WTC11 (cell line): ENCODE data around the gene CCDC9. TPM values are rescaled to one million over a fixed set of nuclear protein-coding genes. Genes with fewer than 3 reads are reported as not detected.

Source experiments
- ATF1 ChIP-seq: sonication (generic); formaldehyde crosslinking; IDR thresholded peaks from 2 replicates; pipeline ENCODE4 v1.8.1; 2023; ENCODE audit warnings: mild to moderate bottlenecking, moderate library complexity, missing genetic modification reagents
- EMX1 ChIP-seq: fragments of 250-450 bp; sonication (Bioruptor Pico); IDR thresholded peaks from 2 replicates; pipeline ENCODE4 v1.8.0; 2021; ENCODE audit warnings: mild to moderate bottlenecking
- JUN ChIP-seq: sonication (generic); formaldehyde crosslinking; IDR thresholded peaks from 2 replicates; pipeline ENCODE4 v1.8.0; 2023; ENCODE audit warnings: mild to moderate bottlenecking, missing genetic modification reagents
- NFE2L1 ChIP-seq: sonication (generic); formaldehyde crosslinking; IDR thresholded peaks from 2 replicates; pipeline ENCODE4 v1.8.1; 2023; ENCODE audit warnings: missing genetic modification reagents
- RELA ChIP-seq: sonication (generic); formaldehyde crosslinking; IDR thresholded peaks from 2 replicates; pipeline ENCODE4 v1.8.1; 2022; ENCODE audit warnings: missing genetic modification reagents, mild to moderate bottlenecking, borderline replicate concordance
- SMAD3 ChIP-seq: sonication (generic); formaldehyde crosslinking; IDR thresholded peaks from 2 replicates; pipeline ENCODE4 v1.8.0; 2022; ENCODE audit warnings: missing genetic modification reagents, mild to moderate bottlenecking, borderline replicate concordance
- SMAD4 ChIP-seq: sonication (generic); formaldehyde crosslinking; IDR thresholded peaks from 2 replicates; pipeline ENCODE4 v1.8.0; 2022; ENCODE audit warnings: mild to moderate bottlenecking, missing genetic modification reagents
- ZNF219 ChIP-seq: sonication (generic); formaldehyde crosslinking; IDR thresholded peaks from 2 replicates; pipeline ENCODE4 v1.8.0; 2023; ENCODE audit warnings: missing genetic modification reagents, mild to moderate bottlenecking, borderline replicate concordance
- ZNF232 ChIP-seq: sonication (generic); formaldehyde crosslinking; IDR thresholded peaks from 2 replicates; pipeline ENCODE4 v1.8.0; 2022; ENCODE audit warnings: mild to moderate bottlenecking, missing genetic modification reagents
- ZNF396 ChIP-seq: fragments of 250-450 bp; sonication (Bioruptor Pico); IDR thresholded peaks from 2 replicates; pipeline ENCODE4 v1.8.0; 2021; ENCODE audit warnings: mild to moderate bottlenecking, moderate library complexity, borderline replicate concordance
- ZNF423 ChIP-seq: fragments of 250-450 bp; sonication (Bioruptor Pico); IDR thresholded peaks from 2 replicates; pipeline ENCODE4 v2.1.2; 2022; ENCODE audit warnings: mild to moderate bottlenecking, moderate library complexity
- total RNA-seq: library from RNA; stranded (reverse); gene quantifications from 3 replicates; pipeline ENCODE4 v1.2.3, GENCODE V29; 2021
- TF ChIP-seq, protein P1 (sequence below): sonication (generic); formaldehyde crosslinking; IDR thresholded peaks from 2 replicates; pipeline ENCODE4 v1.8.1; 2022; ENCODE audit warnings: mild to moderate bottlenecking, moderate library complexity, missing genetic modification reagents
- TF ChIP-seq, protein P2 (sequence below): sonication (generic); formaldehyde crosslinking; IDR thresholded peaks from 2 replicates; pipeline ENCODE4 v1.8.1; 2023; ENCODE audit warnings: mild to moderate bottlenecking, missing genetic modification reagents, borderline replicate concordance
- TF ChIP-seq, protein P3 (sequence below): fragments of 250-450 bp; sonication (Bioruptor Pico); IDR thresholded peaks from 2 replicates; pipeline ENCODE4 v1.9.0; 2021; ENCODE audit warnings: moderate library complexity, mild to moderate bottlenecking, inconsistent platforms, borderline replicate concordance
- TF ChIP-seq, protein P4 (sequence below): sonication (generic); formaldehyde crosslinking; IDR thresholded peaks from 2 replicates; pipeline ENCODE4 v1.8.0; 2022; ENCODE audit warnings: mild to moderate bottlenecking, missing genetic modification reagents
- TF ChIP-seq, protein P5 (sequence below): sonication (generic); formaldehyde crosslinking; IDR thresholded peaks from 2 replicates; pipeline ENCODE4 v1.8.1; 2023; ENCODE audit warnings: mild to moderate bottlenecking, missing genetic modification reagents, moderate library complexity
- TF ChIP-seq, protein P6 (sequence below): sonication (generic); formaldehyde crosslinking; IDR thresholded peaks from 2 replicates; pipeline ENCODE4 v1.8.0; 2023; ENCODE audit warnings: mild to moderate bottlenecking, missing genetic modification reagents
- TF ChIP-seq, protein P7 (sequence below): fragments of 250-450 bp; sonication (Bioruptor Pico); IDR thresholded peaks from 2 replicates; pipeline ENCODE4 v1.9.0; 2021; ENCODE audit warnings: mild to moderate bottlenecking, borderline replicate concordance

The CCDC9 gene
- total RNA-seq, 1 experiment from 2014 or later = 37.7 TPM

DNA sequence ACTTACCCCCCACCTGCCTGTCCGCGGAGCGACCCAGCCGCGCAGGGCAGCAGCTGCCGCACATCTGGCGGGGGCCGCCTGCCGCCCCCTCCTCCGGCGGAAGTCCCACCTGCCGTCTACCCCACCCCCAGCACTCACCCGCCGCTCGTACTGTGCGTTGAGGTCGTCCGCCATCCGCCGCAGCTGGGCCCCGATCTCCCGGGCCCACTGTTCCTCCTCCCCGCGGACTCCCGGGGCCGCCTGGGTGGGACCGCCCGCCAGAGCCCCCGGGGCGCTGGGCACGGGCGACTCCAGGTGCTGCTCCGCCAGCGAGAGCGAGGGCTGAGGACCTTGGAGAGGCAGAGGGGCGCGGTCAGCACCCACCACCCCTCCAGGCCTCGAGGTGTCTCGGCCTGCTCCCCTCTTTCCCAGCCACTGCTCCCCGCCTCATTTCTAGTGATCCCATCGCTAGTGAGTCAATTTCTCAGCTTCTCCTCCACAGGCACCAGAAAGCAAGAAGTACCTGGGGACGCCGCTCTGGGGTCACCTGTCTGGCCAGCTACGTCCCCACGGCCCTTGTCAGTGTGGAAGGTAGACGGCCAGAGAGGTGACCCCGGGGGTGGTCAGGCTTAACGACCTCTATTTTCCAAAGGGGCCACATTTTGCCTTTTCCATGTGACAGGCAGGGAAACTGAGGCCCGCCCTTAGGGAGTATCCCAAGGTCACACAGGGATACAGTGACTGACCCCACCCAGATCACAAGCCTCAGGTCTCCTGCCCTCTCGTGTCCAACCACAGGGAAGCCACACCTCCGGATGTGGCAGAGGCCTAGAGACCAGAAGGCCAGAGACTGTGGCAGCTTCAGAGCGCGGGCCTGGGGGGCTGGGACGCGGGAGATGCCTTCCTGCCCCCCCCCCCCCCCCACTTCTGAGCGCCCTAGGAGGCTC, 29.6 kb upstream of the CCDC9 start (continued):
- TF ChIP-seq, protein P1, sequence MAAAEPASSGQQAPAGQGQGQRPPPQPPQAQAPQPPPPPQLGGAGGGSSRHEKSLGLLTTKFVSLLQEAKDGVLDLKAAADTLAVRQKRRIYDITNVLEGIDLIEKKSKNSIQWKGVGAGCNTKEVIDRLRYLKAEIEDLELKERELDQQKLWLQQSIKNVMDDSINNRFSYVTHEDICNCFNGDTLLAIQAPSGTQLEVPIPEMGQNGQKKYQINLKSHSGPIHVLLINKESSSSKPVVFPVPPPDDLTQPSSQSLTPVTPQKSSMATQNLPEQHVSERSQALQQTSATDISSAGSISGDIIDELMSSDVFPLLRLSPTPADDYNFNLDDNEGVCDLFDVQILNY = peak; percentile 40; the same call in 1 of the 2 replicates
- TF ChIP-seq ZNF423 (CRISPR knock-in tag) (0 out of 2 replicates have a peak, but pooled peaks have one; percentile 21), NFE2L1 (CRISPR knock-in tag) (no peak), ZNF232 (CRISPR knock-in tag) (0 out of 2 replicates have a peak, but pooled peaks have one; percentile 25), RELA (CRISPR knock-in tag) (no peak), ZNF219 (CRISPR knock-in tag) (no peak), EMX1 (CRISPR knock-in tag) (0 out of 2 replicates have a peak, but pooled peaks have one; percentile 37), SMAD3 (CRISPR knock-in tag) (no peak), ZNF396 (CRISPR knock-in tag) (no peak), ATF1 (CRISPR knock-in tag) (no peak), JUN (CRISPR knock-in tag) (peak; percentile 0; the same call in 1 of the 2 replicates), SMAD4 (no peak; the same call in 1 of the 2 replicates)
- TF ChIP-seq, protein P2, sequence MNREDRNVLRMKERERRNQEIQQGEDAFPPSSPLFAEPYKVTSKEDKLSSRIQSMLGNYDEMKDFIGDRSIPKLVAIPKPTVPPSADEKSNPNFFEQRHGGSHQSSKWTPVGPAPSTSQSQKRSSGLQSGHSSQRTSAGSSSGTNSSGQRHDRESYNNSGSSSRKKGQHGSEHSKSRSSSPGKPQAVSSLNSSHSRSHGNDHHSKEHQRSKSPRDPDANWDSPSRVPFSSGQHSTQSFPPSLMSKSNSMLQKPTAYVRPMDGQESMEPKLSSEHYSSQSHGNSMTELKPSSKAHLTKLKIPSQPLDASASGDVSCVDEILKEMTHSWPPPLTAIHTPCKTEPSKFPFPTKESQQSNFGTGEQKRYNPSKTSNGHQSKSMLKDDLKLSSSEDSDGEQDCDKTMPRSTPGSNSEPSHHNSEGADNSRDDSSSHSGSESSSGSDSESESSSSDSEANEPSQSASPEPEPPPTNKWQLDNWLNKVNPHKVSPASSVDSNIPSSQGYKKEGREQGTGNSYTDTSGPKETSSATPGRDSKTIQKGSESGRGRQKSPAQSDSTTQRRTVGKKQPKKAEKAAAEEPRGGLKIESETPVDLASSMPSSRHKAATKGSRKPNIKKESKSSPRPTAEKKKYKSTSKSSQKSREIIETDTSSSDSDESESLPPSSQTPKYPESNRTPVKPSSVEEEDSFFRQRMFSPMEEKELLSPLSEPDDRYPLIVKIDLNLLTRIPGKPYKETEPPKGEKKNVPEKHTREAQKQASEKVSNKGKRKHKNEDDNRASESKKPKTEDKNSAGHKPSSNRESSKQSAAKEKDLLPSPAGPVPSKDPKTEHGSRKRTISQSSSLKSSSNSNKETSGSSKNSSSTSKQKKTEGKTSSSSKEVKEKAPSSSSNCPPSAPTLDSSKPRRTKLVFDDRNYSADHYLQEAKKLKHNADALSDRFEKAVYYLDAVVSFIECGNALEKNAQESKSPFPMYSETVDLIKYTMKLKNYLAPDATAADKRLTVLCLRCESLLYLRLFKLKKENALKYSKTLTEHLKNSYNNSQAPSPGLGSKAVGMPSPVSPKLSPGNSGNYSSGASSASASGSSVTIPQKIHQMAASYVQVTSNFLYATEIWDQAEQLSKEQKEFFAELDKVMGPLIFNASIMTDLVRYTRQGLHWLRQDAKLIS = no peak
- TF ChIP-seq, protein P3, sequence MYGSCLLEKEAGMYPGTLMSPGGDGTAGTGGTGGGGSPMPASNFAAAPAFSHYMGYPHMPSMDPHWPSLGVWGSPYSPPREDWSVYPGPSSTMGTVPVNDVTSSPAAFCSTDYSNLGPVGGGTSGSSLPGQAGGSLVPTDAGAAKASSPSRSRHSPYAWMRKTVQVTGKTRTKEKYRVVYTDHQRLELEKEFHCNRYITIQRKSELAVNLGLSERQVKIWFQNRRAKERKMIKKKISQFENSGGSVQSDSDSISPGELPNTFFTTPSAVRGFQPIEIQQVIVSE (CRISPR knock-in tag) = no peak
- TF ChIP-seq, protein P4, sequence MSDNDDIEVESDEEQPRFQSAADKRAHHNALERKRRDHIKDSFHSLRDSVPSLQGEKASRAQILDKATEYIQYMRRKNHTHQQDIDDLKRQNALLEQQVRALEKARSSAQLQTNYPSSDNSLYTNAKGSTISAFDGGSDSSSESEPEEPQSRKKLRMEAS = peak; percentile 10; the same call in 1 of the 2 replicates
- TF ChIP-seq, protein P5, sequence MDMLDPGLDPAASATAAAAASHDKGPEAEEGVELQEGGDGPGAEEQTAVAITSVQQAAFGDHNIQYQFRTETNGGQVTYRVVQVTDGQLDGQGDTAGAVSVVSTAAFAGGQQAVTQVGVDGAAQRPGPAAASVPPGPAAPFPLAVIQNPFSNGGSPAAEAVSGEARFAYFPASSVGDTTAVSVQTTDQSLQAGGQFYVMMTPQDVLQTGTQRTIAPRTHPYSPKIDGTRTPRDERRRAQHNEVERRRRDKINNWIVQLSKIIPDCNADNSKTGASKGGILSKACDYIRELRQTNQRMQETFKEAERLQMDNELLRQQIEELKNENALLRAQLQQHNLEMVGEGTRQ (CRISPR knock-in tag) = no peak
- TF ChIP-seq, protein P6, sequence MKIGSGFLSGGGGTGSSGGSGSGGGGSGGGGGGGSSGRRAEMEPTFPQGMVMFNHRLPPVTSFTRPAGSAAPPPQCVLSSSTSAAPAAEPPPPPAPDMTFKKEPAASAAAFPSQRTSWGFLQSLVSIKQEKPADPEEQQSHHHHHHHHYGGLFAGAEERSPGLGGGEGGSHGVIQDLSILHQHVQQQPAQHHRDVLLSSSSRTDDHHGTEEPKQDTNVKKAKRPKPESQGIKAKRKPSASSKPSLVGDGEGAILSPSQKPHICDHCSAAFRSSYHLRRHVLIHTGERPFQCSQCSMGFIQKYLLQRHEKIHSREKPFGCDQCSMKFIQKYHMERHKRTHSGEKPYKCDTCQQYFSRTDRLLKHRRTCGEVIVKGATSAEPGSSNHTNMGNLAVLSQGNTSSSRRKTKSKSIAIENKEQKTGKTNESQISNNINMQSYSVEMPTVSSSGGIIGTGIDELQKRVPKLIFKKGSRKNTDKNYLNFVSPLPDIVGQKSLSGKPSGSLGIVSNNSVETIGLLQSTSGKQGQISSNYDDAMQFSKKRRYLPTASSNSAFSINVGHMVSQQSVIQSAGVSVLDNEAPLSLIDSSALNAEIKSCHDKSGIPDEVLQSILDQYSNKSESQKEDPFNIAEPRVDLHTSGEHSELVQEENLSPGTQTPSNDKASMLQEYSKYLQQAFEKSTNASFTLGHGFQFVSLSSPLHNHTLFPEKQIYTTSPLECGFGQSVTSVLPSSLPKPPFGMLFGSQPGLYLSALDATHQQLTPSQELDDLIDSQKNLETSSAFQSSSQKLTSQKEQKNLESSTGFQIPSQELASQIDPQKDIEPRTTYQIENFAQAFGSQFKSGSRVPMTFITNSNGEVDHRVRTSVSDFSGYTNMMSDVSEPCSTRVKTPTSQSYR (CRISPR knock-in tag) = no peak; the same call in 1 of the 2 replicates
- TF ChIP-seq, protein P7, sequence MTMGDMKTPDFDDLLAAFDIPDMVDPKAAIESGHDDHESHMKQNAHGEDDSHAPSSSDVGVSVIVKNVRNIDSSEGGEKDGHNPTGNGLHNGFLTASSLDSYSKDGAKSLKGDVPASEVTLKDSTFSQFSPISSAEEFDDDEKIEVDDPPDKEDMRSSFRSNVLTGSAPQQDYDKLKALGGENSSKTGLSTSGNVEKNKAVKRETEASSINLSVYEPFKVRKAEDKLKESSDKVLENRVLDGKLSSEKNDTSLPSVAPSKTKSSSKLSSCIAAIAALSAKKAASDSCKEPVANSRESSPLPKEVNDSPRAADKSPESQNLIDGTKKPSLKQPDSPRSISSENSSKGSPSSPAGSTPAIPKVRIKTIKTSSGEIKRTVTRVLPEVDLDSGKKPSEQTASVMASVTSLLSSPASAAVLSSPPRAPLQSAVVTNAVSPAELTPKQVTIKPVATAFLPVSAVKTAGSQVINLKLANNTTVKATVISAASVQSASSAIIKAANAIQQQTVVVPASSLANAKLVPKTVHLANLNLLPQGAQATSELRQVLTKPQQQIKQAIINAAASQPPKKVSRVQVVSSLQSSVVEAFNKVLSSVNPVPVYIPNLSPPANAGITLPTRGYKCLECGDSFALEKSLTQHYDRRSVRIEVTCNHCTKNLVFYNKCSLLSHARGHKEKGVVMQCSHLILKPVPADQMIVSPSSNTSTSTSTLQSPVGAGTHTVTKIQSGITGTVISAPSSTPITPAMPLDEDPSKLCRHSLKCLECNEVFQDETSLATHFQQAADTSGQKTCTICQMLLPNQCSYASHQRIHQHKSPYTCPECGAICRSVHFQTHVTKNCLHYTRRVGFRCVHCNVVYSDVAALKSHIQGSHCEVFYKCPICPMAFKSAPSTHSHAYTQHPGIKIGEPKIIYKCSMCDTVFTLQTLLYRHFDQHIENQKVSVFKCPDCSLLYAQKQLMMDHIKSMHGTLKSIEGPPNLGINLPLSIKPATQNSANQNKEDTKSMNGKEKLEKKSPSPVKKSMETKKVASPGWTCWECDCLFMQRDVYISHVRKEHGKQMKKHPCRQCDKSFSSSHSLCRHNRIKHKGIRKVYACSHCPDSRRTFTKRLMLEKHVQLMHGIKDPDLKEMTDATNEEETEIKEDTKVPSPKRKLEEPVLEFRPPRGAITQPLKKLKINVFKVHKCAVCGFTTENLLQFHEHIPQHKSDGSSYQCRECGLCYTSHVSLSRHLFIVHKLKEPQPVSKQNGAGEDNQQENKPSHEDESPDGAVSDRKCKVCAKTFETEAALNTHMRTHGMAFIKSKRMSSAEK (CRISPR knock-in tag) = 0 out of 2 replicates have a peak, but pooled peaks have one; percentile 13
- TF ChIP-seq, all 79 proteins: peak for 9
